Cardiac fibroblast (primary cell): ENCODE data around the gene SRGAP3.

ENCODE experiments used
- DNase-seq, 2 donors: peaks; one replicate each; pipeline versions ENCODE4 v3.0.0 to v3.0.0-alpha.2; 2010; ENCODE audit warnings: low read depth in 2 of 2
- H3K4me3 ChIP-seq, 2 donors: replicated peaks in 1 of 2; 1 replicate in 1 of 2; 2 replicates in 1 of 2; pipeline ENCODE4 v1.5.1; 2011; ENCODE audit warnings: low read depth in 2 of 2, low read length in 2 of 2, mild to moderate bottlenecking in 2 of 2, moderate library complexity in 1 of 2
- CTCF ChIP-seq: IDR thresholded peaks from one replicate; pipeline ENCODE4 v1.5.1; 2011; ENCODE audit warnings: low read depth, mild to moderate bottlenecking, low read length, inconsistent platforms

Gene SRGAP3

GRCh38 chr3:9149566-9149965 is 99.9 kb downstream of the SRGAP3 start:
- no peak for TF ChIP-seq CTCF
- no peak for DNase-seq
- H3K4me3 ChIP-seq: no peak overlapping the region

- TF ChIP-seq CTCF: no peak
- H3K4me3 ChIP-seq: no peak overlapping the region
- DNase-seq: no peak
These were observed 101.6 kb downstream of the SRGAP3 start for GRCh38 chr3:9147896-9148266.

GRCh38 chr3:9147215-9147895 is 102.1 kb downstream of the SRGAP3 start:
- DNase-seq: no peak
- TF ChIP-seq CTCF: no peak
- H3K4me3 ChIP-seq: no peak overlapping the region

GRCh38 chr3:9146367-9147071 is 102.9 kb downstream of the SRGAP3 start:
- TF ChIP-seq CTCF: no peak
- H3K4me3 ChIP-seq: no peak overlapping the region

GRCh38 chr3:9143184-9143583 is 106.3 kb downstream of the SRGAP3 start:
- no peak for TF ChIP-seq CTCF
- DNase-seq: no peak
- no peak overlapping the region for H3K4me3 ChIP-seq

More at GRCh38 chr3:9146367-9147071, 102.9 kb downstream of the SRGAP3 start:
- DNase-seq: no peak

- TF ChIP-seq CTCF: no peak
These were observed 107.1 kb downstream of the SRGAP3 start for GRCh38 chr3:9142362-9142761.

More at GRCh38 chr3:9142362-9142761, 107.1 kb downstream of the SRGAP3 start:
- H3K4me3 ChIP-seq: no peak overlapping the region
- no peak for DNase-seq
